ENCODE results near the gene ATP13A4. TPM values are rescaled to one million over a fixed set of nuclear protein-coding genes. Genes with fewer than 3 reads are reported as not detected.

The ATP13A4 gene
- total RNA-seq, 4 donors from 2014 or later = 0.21 to 6.3 (median 1.6) TPM

- DNase-seq (ENCODE audit: low spot score in 2 of 2) = no peak
- TF ChIP-seq CTCF (IDR thresholded peaks at IDR 0.05) (no peak), EP300 (IDR thresholded peaks at IDR 0.05) (no peak), POLR2A (IDR thresholded peaks at IDR 0.05) (no peak)
Measured at GRCh38 chr3:193396451-193397244, 158.0 kb downstream of the ATP13A4 start.

GRCh38 chr3:193391902-193392301 lies 162.8 kb downstream of the ATP13A4 start:
- H3K4me1 ChIP-seq = no peaks in the 10 kb centered on the region
- DNase-seq (ENCODE audit: low spot score in 2 of 2) = no peak

More at GRCh38 chr3:193396451-193397244, 158.0 kb downstream of the ATP13A4 start:
- Histone ChIP-seq H3K4me1 (no peaks in the 10 kb centered on the region), H3K4me3 (no peak overlapping the region), H3K27ac (no peak overlapping the region), H3K36me3 (no peaks in the 10 kb centered on the region), H3K9me3 (no peaks in the 10 kb centered on the region), H3K27me3 (no peaks in the 10 kb centered on the region)
- WGBS, 2 donors = 75 to 84% methylated on average over 7 of the region's 7 CpGs

GRCh38 chr3:193389335-193389734 lies 165.4 kb downstream of the ATP13A4 start:
- WGBS, 2 donors = 76 to 83% methylated on average over 2 of the region's 2 CpGs
- H3K4me1 ChIP-seq = no peaks in the 10 kb centered on the region
- H3K4me3 ChIP-seq = no peak overlapping the region
- no peaks in the 10 kb centered on the region for H3K36me3 ChIP-seq
- H3K27me3 ChIP-seq = no peaks in the 10 kb centered on the region
- H3K27ac ChIP-seq = no peak overlapping the region
- no peak for DNase-seq (ENCODE audit: low spot score in 2 of 2)
- TF ChIP-seq CTCF (IDR thresholded peaks at IDR 0.05) (no peak), EP300 (IDR thresholded peaks at IDR 0.05) (no peak), POLR2A (IDR thresholded peaks at IDR 0.05) (no peak)
- no peaks in the 10 kb centered on the region for H3K9me3 ChIP-seq

More at GRCh38 chr3:193391902-193392301, 162.8 kb downstream of the ATP13A4 start:
- 61 to 67% methylated on average over 3 of the region's 3 CpGs for WGBS, 2 donors
- Histone ChIP-seq H3K9me3 (no peaks in the 10 kb centered on the region), H3K27me3 (no peaks in the 10 kb centered on the region), H3K27ac (no peak overlapping the region), H3K4me3 (no peak overlapping the region), H3K36me3 (no peaks in the 10 kb centered on the region)
- TF ChIP-seq EP300 (IDR thresholded peaks at IDR 0.05) (no peak), CTCF (IDR thresholded peaks at IDR 0.05) (no peak), POLR2A (IDR thresholded peaks at IDR 0.05) (no peak)

- Histone ChIP-seq H3K27ac (no peak overlapping the region), H3K9me3 (no peaks in the 10 kb centered on the region), H3K36me3 (no peaks in the 10 kb centered on the region), H3K27me3 (no peaks in the 10 kb centered on the region), H3K4me1 (no peaks in the 10 kb centered on the region), H3K4me3 (no peak overlapping the region)
- no peak for DNase-seq (ENCODE audit: low spot score in 2 of 2)
- TF ChIP-seq POLR2A (IDR thresholded peaks at IDR 0.05) (no peak), EP300 (IDR thresholded peaks at IDR 0.05) (no peak), CTCF (IDR thresholded peaks at IDR 0.05) (no peak)
- WGBS, 2 donors = 83 to 86% methylated on average over 6 of the region's 6 CpGs
Measured at GRCh38 chr3:193388361-193388760, 166.3 kb downstream of the ATP13A4 start.

GRCh38 chr3:193387596-193387995 lies 167.1 kb downstream of the ATP13A4 start:
- 32 to 38% methylated on average over 2 of the region's 2 CpGs for WGBS, 2 donors
- H3K4me3 ChIP-seq = no peak overlapping the region
- H3K27me3 ChIP-seq = no peaks in the 10 kb centered on the region
- H3K4me1 ChIP-seq = no peaks in the 10 kb centered on the region
- H3K27ac ChIP-seq = no peak overlapping the region
- no peaks in the 10 kb centered on the region for H3K9me3 ChIP-seq
- TF ChIP-seq EP300 (IDR thresholded peaks at IDR 0.05) = no peak
- no peak for TF ChIP-seq POLR2A (IDR thresholded peaks at IDR 0.05)
- no peak for TF ChIP-seq CTCF (IDR thresholded peaks at IDR 0.05)
- no peaks in the 10 kb centered on the region for H3K36me3 ChIP-seq
- no peak for DNase-seq (ENCODE audit: low spot score in 2 of 2)
